Hepatocyte (in vitro differentiated cells): ENCODE results near the gene DYSF. TPM values are rescaled to one million over a fixed set of nuclear protein-coding genes. Genes with fewer than 3 reads are reported as not detected.

ENCODE experiments used
- DNase-seq: peaks from one replicate; pipeline ENCODE4 v3.0.0-alpha.2; 2016; ENCODE audit warnings: low spot score
- H2AFZ ChIP-seq: fragments of 200-600 bp; sonication (generic); 2 replicates; pipeline ENCODE4 v1.6.0; 2016; ENCODE audit warnings: antibody characterized with exemption, mild to moderate bottlenecking
- H3K27ac ChIP-seq: fragments of 200-600 bp; sonication (generic); 2 replicates; pipeline ENCODE4 v1.5.1; 2016; ENCODE audit warnings: mild to moderate bottlenecking
- H3K27me3 ChIP-seq: fragments of 200-600 bp; sonication (generic); 2 replicates; pipeline ENCODE4 v1.6.1; 2016
- H3K36me3 ChIP-seq: fragments of 200-600 bp; sonication (generic); replicated peaks from 2 replicates; pipeline ENCODE4 v1.5.1; 2016; ENCODE audit warnings: low read depth; ENCODE audit not compliant: insufficient read depth
- H3K4me1 ChIP-seq: fragments of 200-600 bp; sonication (generic); 2 replicates; pipeline ENCODE4 v1.5.1; 2016; ENCODE audit warnings: mild to moderate bottlenecking, moderate library complexity; ENCODE audit not compliant: insufficient read depth
- H3K4me2 ChIP-seq: fragments of 200-600 bp; sonication (generic); 2 replicates; pipeline ENCODE4 v1.6.0; 2016
- H3K4me3 ChIP-seq: fragments of 200-600 bp; sonication (generic); 2 replicates; pipeline ENCODE4 v1.5.1; 2016; ENCODE audit warnings: mild to moderate bottlenecking
- H3K79me2 ChIP-seq: fragments of 200-600 bp; sonication (generic); 2 replicates; pipeline ENCODE4 v1.6.0; 2017; ENCODE audit warnings: mild to moderate bottlenecking
- H3K9me2 ChIP-seq: fragments of 200-600 bp; sonication (generic); replicated peaks from 2 replicates; pipeline ENCODE4 v1.6.0; 2017; ENCODE audit warnings: mild to moderate bottlenecking; ENCODE audit not compliant: insufficient read depth
- H3K9me3 ChIP-seq: fragments of 200-600 bp; sonication (generic); 2 replicates; pipeline ENCODE4 v1.5.1; 2016; ENCODE audit warnings: low read depth, mild to moderate bottlenecking
- H4K20me1 ChIP-seq: fragments of 200-600 bp; sonication (generic); 2 replicates; pipeline ENCODE4 v1.6.0; 2016; ENCODE audit warnings: mild to moderate bottlenecking; ENCODE audit not compliant: insufficient read depth, poor library complexity, severe bottlenecking
- CTCF ChIP-seq: fragments of 200-600 bp; sonication (generic); IDR thresholded peaks from 2 replicates; pipeline ENCODE4 v1.5.1; 2016; ENCODE audit warnings: antibody characterized with exemption, mild to moderate bottlenecking; ENCODE audit not compliant: poor library complexity
- EZH2 ChIP-seq: fragments of 200-600 bp; sonication (generic); IDR thresholded peaks from 2 replicates; pipeline ENCODE4 v1.6.1; 2016; ENCODE audit warnings: antibody characterized with exemption, mild to moderate bottlenecking, borderline replicate concordance
- EZH2phosphoT487 ChIP-seq: fragments of 200-600 bp; sonication (generic); IDR thresholded peaks from one replicate; pipeline ENCODE4 v1.6.1; 2018; ENCODE audit warnings: antibody characterized with exemption, mild to moderate bottlenecking, low read depth, moderate library complexity; ENCODE audit not compliant: unreplicated experiment, severe bottlenecking
- WGBS: methylation state at CpG from one replicate; pipeline ENCODE4 v1.1.6; 2016; ENCODE audit warnings: low lambda C conversion rate; ENCODE audit errors: missing lambda C conversion rate; 5-methylcytosine and 5-hydroxymethylcytosine counted together
- polyA plus RNA-seq: library from polyadenylated mRNA; unstranded; fragments of >200 nt; fragmentation: Nextera tagmentation; extraction: Ambion mirVana; gene quantifications from 2 replicates; pipeline ENCODE4 v1.2.1, GENCODE V29; 2016
- total RNA-seq: library from RNA; depleted of rRNA; stranded (reverse); fragments of >200 nt; gene quantifications from 2 replicates; pipeline ENCODE4 v1.2.3, GENCODE V29; 2014

Gene DYSF
- total and polyA plus RNA-seq, 2 experiments from 2014 or later = 0.25 to 0.90 TPM

DNA sequence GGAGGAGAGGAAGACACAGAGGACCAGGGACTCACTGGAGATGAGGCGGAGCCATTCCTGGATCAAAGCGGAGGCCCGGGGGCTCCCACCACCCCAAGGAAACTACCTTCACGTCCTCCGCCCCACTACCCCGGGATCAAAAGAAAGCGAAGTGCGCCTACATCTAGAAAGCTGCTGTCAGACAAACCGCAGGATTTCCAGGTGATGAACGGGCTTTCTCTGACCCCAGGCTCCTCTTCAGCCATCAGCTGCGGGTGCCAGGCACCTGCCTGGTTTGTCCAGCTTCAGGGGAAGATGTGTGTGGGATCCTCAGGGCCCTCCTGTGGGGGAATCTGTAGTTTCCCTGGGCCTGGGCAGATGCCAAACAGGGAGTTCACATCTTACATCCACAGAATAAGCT lies 60.4 kb downstream of the DYSF start:
- H4K20me1 ChIP-seq = no peaks in the 10 kb centered on the region
- no peaks in the 10 kb centered on the region for H3K9me2 ChIP-seq
- H2AFZ ChIP-seq = no peak overlapping the region
- WGBS = 94% methylated on average over 11 of the region's 11 CpGs
- no peak overlapping the region for H3K4me3 ChIP-seq
- H3K79me2 ChIP-seq = no peaks in the 10 kb centered on the region
- no peak overlapping the region for H3K27ac ChIP-seq
- H3K9me3 ChIP-seq = no peaks in the 10 kb centered on the region
- H3K27me3 ChIP-seq = no peaks in the 10 kb centered on the region
- no peak for TF ChIP-seq EZH2
- no peak for TF ChIP-seq EZH2phosphoT487
- no peak for TF ChIP-seq CTCF
- no peaks in the 10 kb centered on the region for H3K4me1 ChIP-seq
- H3K36me3 ChIP-seq = no peaks in the 10 kb centered on the region
- H3K4me2 ChIP-seq = no peak overlapping the region
- no peak for DNase-seq

GRCh38 chr2:71516253-71516888 lies 63.0 kb downstream of the DYSF start:
- no peak overlapping the region for H3K27ac ChIP-seq
- H3K9me3 ChIP-seq = no peaks in the 10 kb centered on the region
- H4K20me1 ChIP-seq = no peaks in the 10 kb centered on the region
- no peak overlapping the region for H2AFZ ChIP-seq
- H3K4me3 ChIP-seq = no peak overlapping the region
- H3K4me1 ChIP-seq = no peaks in the 10 kb centered on the region
- H3K36me3 ChIP-seq = no peaks in the 10 kb centered on the region
- H3K27me3 ChIP-seq = no peaks in the 10 kb centered on the region
- no peak overlapping the region for H3K4me2 ChIP-seq
- 89% methylated on average over 16 of the region's 16 CpGs for WGBS
- no peak for DNase-seq
- no peaks in the 10 kb centered on the region for H3K79me2 ChIP-seq
- no peaks in the 10 kb centered on the region for H3K9me2 ChIP-seq
- no peak for TF ChIP-seq EZH2phosphoT487
- no peak for TF ChIP-seq CTCF
- TF ChIP-seq EZH2 = no peak

DNA sequence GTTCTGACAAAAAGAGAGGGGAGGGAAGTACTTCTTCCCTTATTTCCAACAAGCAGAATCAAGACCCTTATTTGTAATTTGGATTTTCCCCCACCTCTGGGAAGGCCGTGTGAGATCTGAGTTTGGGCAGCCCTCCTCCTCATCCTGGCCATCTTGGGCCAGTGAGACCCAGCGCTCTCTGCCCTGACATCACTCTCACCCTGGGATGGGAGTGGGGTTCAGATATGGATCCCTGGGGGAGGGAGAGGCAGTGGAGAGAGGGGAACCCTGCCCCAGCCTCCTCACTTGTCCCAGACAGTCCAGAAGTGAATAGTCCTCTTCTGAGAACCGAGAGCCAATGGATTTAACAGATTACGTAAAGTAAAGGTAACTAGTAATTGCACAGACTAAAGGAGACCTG lies 64.5 kb downstream of the DYSF start:
- DNase-seq = no peak
- Histone ChIP-seq H3K4me3 (no peak overlapping the region), H3K79me2 (no peaks in the 10 kb centered on the region), H3K27ac (no peak overlapping the region), H3K9me3 (no peaks in the 10 kb centered on the region), H3K9me2 (no peaks in the 10 kb centered on the region), H2AFZ (no peak overlapping the region), H3K36me3 (no peaks in the 10 kb centered on the region), H3K4me1 (no peaks in the 10 kb centered on the region), H3K4me2 (no peak overlapping the region), H4K20me1 (no peaks in the 10 kb centered on the region), H3K27me3 (no peaks in the 10 kb centered on the region)
- no peak for TF ChIP-seq EZH2
- no peak for TF ChIP-seq CTCF
- TF ChIP-seq EZH2phosphoT487 = no peak
- WGBS = 92% methylated on average over 4 of the region's 4 CpGs
